GM19043 (cell line): ENCODE results near the gene HES3.

Source experiments
- ATAC-seq: cut with Tn5 transposase; IDR thresholded peaks from one replicate; pipeline ENCODE4 v1.9.1; 2021; ENCODE audit warnings: low read depth; ENCODE audit not compliant: unreplicated experiment

HES3 gene

GRCh38 chr1:6276811-6277555 is 33.0 kb downstream of the HES3 start:
- no peak for ATAC-seq

- no peak for ATAC-seq
Measured at GRCh38 chr1:6278263-6278662, 34.3 kb downstream of the HES3 start.

GRCh38 chr1:6279066-6279465 is 35.1 kb downstream of the HES3 start:
- no peak for ATAC-seq

- ATAC-seq: no peak
Measured at GRCh38 chr1:6279613-6280383, 35.8 kb downstream of the HES3 start.

GRCh38 chr1:6280761-6281451 is 36.9 kb downstream of the HES3 start:
- ATAC-seq: no peak

- no peak for ATAC-seq
Measured at GRCh38 chr1:6281511-6282402, 37.8 kb downstream of the HES3 start.

- ATAC-seq: no peak
Measured at GRCh38 chr1:6282577-6283270, 38.7 kb downstream of the HES3 start.

GRCh38 chr1:6285336-6285735 is 41.4 kb downstream of the HES3 start:
- no peak for ATAC-seq

GRCh38 chr1:6286266-6286665 is 42.3 kb downstream of the HES3 start:
- no peak for ATAC-seq

- ATAC-seq: no peak
Measured at GRCh38 chr1:6287029-6287428, 43.0 kb downstream of the HES3 start.

GRCh38 chr1:6287431-6287886 is 43.5 kb downstream of the HES3 start:
- no peak for ATAC-seq

- no peak for ATAC-seq
Measured at GRCh38 chr1:6288026-6288425, 44.0 kb downstream of the HES3 start.

GRCh38 chr1:6288665-6289064 is 44.7 kb downstream of the HES3 start:
- ATAC-seq: no peak

- ATAC-seq: no peak
Measured at GRCh38 chr1:6292102-6292501, 48.1 kb downstream of the HES3 start.

GRCh38 chr1:6294080-6294889 is 50.3 kb downstream of the HES3 start:
- no peak for ATAC-seq

GRCh38 chr1:6294890-6295556 is 51.0 kb downstream of the HES3 start:
- no peak for ATAC-seq
